HG02938 (cell line): Measurements from ENCODE around the gene FITM1.

Experiments used
- ATAC-seq: cut with Tn5 transposase; IDR thresholded peaks from one replicate; pipeline ENCODE4 v1.9.1; 2021; ENCODE audit warnings: mild to moderate bottlenecking, moderate library complexity; ENCODE audit not compliant: unreplicated experiment

Gene FITM1

GRCh38 chr14:24179961-24180796, 49.7 kb downstream of the FITM1 start:
- ATAC-seq: no peak

- no peak for ATAC-seq
Observed at GRCh38 chr14:24181371-24182077, 51.1 kb downstream of the FITM1 start.
